Left lobe of liver (tissue), 2 donors: ENCODE data around the gene NTNG2. TPM values are rescaled to one million over a fixed set of nuclear protein-coding genes. Genes with fewer than 3 reads are reported as not detected.

Experiments
- ATAC-seq: fragments of 200-7000 bp; cut with Tn5 transposase; one replicate; pipeline ENCODE4 v1.9.1; 2020; ENCODE audit warnings: mild to moderate bottlenecking, moderate library complexity
- DNase-seq: peaks from one replicate; pipeline ENCODE4 v3.0.0-alpha.2; 2020; ENCODE audit warnings: low spot score
- total RNA-seq: library from RNA; stranded (reverse); gene quantifications from one replicate; pipeline ENCODE4 v1.2.1, GENCODE V29; 2021
- donor health status: DM: no; HTN: no; CAD: no; lungs with moderate emphysema.
- donor health status: DM: no; HTN: yes; CAD: no.

Gene NTNG2
- total RNA-seq, 1 donor from 2014 or later, result 0.38 TPM

DNA sequence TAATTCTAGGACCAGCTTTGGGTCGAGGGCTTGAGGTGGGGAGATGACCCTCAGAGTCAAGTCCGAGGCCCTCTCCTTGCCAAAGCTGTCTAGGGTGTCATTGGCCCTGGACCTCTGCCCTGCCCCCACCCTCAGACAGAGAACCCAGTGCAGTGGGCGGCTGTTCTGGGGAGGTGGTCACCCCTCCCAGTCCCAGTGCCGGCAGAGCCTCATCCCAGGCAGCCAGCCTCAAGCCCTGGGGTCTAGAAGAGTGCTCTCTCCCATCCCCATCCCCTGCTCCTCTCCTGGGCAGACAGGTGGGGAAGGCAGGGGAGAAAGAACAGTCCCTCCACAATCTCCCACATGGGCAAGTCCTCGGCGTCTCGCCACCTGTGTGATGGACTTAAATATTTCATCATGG is 7.0 kb downstream of the NTNG2 start:
- ATAC-seq, result no peak
- no peak for DNase-seq

DNA sequence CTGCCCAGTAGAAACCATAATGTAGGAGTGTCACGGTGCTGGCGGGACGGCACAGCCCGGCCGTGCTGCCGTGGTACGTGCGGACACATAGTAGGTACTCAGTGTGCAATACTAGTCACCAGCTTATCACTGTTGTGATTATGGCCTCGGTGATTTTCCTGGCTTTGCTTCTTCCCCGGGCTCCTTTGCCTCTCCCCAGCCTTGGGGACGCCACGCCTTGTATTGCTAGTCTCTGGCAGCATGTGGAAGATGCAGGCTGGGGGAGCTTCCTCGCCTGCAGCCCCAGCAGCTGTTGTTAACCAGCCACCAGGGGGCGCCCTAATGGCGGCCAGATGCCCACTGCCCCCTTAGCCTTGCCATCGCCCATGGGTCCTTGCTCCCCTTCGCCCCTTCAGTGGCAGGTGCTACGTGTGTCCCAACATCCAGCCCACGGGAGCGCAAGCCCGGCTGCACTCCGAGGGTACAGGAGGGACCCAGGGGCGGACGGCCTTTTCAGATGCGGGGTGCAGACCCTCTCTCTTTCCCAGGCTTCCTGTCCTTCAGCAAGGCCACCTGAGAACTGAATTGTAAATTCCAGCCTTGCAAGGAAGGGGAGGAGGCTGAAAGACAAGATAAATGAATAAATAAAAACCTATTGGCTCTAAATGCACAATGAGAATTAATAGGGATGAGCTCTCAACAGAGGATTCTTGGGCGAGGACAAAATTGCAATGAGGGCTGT is 8.0 kb downstream of the NTNG2 start:
- DNase-seq (no peak), ATAC-seq (peak; percentile 64)

DNA sequence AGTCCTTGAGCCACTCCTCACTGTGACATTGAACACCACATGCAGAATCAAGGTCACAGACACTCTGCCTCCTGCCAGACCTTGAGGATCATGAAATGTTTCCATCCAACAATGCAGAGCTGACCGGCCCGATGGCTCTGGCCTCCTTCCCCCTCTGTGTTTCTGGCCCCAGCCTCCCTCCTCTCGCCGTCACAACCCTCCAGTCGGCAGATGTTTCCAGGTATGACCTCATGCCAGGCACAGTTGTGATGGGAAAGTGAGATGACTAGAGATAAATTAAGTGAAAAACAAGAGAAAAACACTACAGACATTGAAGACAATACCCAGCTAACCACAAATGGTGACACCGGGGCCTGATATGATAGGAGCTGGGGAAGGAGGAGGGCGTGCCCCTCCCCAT is 9.8 kb downstream of the NTNG2 start:
- ATAC-seq (no peak), DNase-seq (no peak)

- ATAC-seq (no peak), DNase-seq (no peak)
Observed at GRCh38 chr9:132172185-132172584, 10.3 kb downstream of the NTNG2 start.

GRCh38 chr9:132175431-132175830 is 13.6 kb downstream of the NTNG2 start:
- ATAC-seq, result no peak
- DNase-seq, result no peak

DNA sequence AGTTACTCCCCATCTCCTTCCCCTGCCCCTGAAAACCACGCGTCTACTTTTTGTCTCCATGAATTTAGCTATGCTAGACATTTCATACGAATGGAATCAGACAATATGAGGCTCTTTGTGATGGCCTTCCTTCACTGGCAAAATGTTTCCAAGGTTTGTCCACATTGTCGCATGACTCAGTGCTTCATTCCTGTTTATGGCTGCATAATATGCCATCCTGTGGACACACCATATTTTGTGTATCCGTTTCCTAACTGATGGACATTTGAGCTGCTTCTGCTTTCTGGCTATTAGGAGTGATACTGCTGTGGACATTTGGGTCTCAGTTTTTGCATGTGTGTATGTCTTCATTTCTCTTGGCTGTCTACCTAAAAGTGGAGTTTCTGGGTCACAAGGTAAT is 14.5 kb downstream of the NTNG2 start:
- ATAC-seq, result no peak
- DNase-seq, result no peak

- ATAC-seq, result no peak
- no peak for DNase-seq
Observed at GRCh38 chr9:132181796-132182313, 20.0 kb downstream of the NTNG2 start.

- no peak for ATAC-seq
- DNase-seq, result no peak
Observed at GRCh38 chr9:132182314-132183091, 20.6 kb downstream of the NTNG2 start.

GRCh38 chr9:132183134-132183533 is 21.3 kb downstream of the NTNG2 start:
- DNase-seq (no peak), ATAC-seq (no peak)

GRCh38 chr9:132183715-132184114 is 21.9 kb downstream of the NTNG2 start:
- DNase-seq, result no peak
- no peak for ATAC-seq

- DNase-seq (no peak), ATAC-seq (no peak)
Observed at GRCh38 chr9:132184124-132184523, 22.3 kb downstream of the NTNG2 start.

DNA sequence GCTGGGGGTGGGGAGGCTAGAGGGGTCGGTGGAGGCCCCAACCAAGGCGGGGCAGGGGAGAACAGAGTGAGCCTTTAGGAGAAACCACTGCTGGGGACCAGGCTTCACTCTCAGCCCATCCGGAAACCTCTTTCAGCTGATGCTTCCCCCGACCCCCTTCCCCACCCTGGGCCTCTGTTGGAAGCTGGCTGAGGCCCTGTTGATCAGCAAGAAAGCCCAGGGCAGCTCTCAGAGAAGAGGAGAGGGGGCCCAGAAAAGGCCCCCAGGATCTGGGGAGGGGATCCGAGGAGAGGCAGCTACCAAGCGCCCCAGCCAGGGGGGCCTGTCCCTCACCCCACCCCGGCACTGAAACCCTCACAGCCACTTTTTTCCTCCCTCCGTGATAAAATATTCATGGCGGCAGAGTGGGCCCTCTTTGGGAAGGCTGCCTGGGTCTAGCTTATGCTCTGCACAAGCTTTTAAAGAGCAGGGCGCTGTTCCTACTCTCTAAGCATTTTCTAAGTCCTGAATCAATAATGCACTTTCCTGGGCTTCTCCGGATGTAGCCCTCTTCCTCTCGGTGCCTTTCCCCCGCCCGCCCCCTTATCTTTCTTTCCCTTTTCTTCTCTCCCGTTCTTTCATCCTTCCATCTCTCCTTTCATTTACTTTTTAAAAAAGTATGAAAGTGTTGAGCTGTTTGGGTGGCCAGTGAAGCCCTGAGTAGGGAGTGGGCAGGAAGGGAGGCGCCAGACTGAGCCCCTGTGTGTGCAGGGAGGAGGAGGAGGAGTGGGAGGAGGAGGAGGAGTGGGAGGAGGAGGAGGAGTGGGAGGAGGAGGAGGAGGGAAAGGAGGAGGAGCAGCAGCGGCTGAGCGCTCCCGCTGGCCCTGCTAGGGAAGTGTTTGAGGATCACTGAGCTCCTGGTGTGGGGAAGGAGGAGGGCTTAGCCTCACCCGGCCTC is 23.5 kb downstream of the NTNG2 start:
- ATAC-seq, result no peak
- no peak for DNase-seq

DNA sequence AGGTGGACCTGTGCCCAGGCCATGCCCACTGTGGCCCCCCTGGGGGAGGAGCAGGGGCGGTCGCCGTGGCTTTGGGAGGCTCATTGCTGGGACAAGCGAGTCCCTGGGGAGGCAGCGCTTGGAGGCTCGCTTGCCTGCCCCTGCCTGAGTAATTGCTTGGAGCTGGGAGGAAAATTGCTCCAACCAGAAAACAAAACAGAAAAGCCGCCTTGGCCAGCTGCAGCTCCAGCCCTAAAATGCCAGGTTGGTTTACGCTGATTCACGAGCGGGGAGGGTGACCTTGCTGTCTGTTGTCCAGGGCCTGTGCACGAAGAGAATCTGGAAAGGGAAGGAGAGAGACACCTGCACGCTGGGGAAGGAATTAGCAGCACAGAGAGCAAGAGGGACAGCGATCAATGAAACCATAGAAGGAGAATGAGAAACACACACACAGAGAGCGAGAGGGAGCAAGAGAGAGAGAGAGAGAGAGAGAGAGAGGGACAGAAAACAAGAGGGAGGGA is 25.3 kb downstream of the NTNG2 start:
- no peak for ATAC-seq
- no peak for DNase-seq

DNA sequence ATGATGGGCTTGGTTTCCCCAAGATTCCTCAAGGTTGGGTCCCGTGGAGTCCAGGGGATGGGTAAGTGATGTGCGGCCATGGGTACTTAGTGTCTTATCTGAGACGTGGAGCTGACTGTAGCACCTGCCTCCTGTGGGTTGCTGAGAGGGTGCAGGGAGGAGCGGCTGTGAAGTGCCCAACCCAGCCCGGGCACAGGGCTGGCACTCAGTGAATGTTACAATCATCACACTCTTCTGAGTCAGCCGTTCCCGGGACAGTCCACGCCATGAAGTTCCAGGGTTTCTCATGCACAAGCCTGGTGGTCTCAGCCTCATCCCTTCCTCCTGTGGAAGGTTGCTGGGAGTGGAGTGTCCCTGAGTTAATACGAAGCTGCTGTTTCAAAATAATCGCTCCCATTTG is 29.1 kb downstream of the NTNG2 start:
- no peak for DNase-seq
- ATAC-seq, result no peak

DNA sequence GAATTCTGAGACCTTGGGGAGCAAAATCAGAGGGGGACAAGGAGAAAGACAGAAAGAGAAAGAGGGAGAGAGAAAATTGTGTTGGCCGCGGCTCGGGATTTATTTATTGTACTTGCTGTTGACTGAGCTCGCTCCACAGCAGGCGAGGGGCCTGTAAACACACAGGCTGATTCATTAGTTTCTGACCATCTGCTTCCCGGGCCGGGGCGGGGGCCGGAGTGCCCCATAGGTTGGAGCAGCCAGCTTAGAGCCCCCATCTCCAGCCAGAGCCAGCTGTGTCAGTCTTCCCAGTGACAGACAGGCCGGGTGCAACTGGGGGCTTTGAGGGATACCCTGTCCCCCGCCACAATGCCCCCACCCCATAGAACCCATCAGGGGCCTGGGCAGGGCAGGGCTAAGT is 30.9 kb downstream of the NTNG2 start:
- ATAC-seq (no peak), DNase-seq (no peak)

- ATAC-seq (no peak), DNase-seq (no peak)
Observed at GRCh38 chr9:132193227-132194124, 31.6 kb downstream of the NTNG2 start.

DNA sequence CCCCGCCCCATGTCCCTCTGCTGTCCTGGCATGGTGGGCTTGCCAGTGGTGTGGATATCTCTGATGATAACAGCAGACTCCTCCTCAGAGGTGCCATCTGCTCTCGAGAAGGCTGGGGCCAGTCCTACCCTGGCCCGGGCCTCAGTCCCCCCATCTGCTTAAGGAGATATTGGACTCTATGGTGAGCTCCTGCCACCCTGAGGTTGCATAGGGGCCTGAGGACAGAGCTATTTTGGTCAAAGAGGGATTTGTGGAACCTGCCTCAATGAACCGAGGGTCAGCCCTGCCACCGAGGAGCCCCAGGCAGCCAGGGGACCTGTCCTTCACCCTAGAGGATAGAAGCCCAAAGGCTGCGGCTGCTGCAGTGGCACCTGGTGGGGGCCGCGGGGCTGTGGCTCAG is 32.6 kb downstream of the NTNG2 start:
- no peak for DNase-seq
- no peak for ATAC-seq

DNA sequence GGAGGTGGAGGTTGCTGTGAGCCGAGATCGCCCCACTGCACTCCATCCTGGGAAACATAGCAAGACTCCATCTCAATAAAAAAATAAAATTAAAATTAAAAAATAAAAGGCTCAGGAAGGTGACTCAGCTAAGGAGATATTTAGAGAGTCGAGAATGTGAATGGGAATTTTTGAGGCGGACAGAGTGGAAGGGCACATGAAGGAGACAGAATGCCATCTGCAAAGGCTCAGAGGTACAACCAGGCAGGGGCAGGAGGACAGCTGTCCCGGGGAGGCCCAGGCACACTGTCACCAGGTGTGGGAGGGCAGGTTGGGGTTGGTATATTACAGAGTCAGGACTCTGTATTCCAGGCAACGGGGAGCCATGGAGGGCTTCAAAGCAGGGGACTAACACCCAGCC is 35.5 kb downstream of the NTNG2 start:
- DNase-seq (no peak), ATAC-seq (no peak)

GRCh38 chr9:132197856-132198550 is 36.1 kb downstream of the NTNG2 start:
- ATAC-seq (no peak), DNase-seq (no peak)
